Activated naive CD4-positive, alpha-beta T cell treated with anti-CD3 and anti-CD28 coated beads, Interleukin-2, amount 50 U/mL, for 16 hours (primary cell): Measurements from ENCODE around the gene ZEB2.
"Not testable (repeated sequence)": the region's sequence is repeated elsewhere in the genome, so short reads cannot be mapped to it uniquely, and the experiment has no call there.

Experiments used
- DNase-seq: peaks from one replicate; pipeline ENCODE4 v3.0.0-alpha.2; 2020

The ZEB2 gene

DNA sequence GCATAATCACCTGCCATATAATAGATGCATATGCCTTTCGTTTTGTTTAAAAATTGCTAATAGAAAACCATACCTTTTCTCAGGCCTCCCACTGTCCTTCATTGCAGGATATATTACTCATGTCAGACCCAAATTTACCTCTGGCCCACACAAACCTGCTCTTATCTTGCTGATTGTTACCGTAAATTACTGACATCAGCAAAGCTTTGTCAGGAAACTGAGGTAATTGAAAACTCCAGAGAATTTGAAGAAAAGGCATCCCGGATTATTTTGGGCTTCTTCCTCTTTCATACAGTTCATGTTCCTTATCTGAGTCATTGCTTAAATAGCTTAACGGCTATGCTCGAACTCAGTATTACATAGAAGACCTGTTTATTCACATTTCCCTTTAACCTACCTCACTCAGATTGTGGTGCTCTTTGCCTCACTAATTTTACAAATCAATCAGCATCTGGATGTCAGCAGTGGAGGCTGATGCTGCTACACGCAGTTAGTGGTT lies 145.7 kb downstream of the ZEB2 start:
- no peak for DNase-seq

DNA sequence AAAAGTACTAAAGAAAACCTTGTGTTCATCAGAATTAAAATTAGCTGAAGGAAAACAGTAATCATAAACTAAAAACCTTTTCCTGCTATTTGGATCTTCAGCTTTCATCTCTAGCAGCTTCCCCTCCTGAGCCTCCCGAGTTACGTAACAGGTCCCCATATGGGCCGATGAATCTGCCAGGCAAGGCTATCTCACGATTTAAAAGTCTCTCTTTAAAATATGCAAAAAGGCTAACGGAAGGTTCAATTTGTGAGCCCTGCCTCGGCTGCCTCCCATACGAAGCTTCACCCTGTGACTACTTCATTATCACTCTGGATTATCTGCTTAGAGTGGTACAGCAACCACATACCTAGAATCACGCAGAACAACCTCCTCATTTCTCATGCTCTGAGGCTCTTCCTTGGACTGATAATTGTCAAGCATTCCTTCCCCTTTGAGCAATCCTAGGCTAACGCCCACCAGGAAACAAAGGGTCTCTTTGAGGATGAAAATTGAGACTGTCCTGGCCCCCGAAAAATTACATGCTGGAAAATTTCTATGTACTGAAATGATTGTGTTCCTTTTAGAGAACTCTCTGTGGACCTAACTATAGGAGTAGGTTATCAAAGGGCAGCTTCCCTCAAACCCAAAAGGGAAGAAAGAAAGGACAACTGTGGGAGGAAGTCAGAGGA lies 147.4 kb downstream of the ZEB2 start:
- no peak for DNase-seq

DNA sequence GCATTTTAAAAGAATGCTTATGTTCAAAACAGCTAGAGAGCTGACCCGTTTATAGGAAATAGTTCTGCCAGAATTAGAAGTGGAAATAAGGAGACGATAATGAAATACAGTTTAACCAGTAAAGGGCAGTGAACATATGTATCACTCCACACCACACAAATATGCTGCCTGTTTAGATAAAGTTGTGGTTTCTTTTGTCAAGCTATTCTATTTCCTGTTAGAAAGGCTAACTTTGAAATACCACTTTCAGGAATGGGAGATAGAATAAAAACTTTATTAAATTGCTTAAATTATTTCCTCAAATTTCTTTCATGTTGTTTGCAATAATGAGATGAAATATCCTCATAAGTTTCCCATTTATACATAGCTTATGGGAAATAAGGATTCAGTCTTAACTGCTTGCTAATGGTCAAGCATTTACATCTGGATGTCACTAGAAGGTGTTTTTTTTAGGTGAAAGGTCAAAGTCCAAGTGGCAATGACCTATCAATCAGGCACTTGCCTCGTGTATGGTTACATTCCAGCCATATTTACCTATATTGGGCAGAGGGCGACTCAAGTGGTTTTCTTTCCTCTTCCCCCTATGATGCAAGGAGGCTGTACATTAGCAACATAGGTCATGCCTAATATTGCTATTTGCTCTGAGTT lies 148.9 kb downstream of the ZEB2 start:
- no peak for DNase-seq

DNA sequence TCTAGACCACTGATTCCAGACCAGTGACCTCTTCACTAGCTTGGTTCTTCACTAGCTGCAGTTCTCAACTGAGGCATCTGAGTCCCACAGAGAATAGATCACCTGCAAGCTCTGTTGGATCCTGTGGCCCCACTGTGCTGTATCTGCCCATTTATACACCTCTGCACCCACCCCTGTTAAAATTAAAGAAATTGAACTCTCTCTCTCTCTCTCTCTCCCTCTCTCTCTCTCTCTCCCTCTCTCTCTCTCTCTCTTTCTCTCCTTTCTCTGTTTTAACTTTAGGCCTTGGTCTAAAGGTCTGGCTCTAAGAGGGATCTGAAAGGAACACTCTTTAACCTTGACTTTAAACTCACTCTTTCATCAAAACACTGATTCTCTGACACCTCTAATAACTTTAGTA lies 150.5 kb downstream of the ZEB2 start:
- no peak for DNase-seq

DNA sequence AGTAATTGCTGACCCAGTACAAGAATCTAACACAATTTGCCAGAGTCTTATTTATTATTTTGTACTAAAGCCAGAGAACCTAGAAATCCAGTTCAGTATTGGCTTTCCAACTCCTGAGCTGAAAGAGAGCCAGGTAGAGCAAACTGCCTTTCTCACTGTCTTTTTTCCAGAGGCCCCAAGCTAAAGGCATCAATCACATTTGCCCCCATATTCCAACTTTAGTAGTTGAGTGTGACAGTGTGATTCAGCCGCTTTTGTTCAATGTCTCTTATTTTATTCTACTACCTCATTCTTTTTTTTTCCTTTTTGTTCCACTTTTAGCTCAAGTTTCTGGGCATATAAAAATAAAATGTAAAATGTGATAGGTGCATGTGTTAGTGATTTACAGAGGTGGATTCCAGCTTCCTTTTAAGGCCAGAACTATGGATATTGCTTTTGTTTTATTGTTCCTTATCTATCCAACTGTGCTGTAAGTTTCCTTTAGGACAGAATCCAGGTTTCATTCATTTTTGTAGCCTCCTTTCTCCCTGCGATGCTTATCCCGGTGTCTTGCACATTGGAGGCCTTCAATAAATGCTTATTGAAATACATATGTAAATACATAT lies 153.0 kb downstream of the ZEB2 start:
- DNase-seq: no peak

DNA sequence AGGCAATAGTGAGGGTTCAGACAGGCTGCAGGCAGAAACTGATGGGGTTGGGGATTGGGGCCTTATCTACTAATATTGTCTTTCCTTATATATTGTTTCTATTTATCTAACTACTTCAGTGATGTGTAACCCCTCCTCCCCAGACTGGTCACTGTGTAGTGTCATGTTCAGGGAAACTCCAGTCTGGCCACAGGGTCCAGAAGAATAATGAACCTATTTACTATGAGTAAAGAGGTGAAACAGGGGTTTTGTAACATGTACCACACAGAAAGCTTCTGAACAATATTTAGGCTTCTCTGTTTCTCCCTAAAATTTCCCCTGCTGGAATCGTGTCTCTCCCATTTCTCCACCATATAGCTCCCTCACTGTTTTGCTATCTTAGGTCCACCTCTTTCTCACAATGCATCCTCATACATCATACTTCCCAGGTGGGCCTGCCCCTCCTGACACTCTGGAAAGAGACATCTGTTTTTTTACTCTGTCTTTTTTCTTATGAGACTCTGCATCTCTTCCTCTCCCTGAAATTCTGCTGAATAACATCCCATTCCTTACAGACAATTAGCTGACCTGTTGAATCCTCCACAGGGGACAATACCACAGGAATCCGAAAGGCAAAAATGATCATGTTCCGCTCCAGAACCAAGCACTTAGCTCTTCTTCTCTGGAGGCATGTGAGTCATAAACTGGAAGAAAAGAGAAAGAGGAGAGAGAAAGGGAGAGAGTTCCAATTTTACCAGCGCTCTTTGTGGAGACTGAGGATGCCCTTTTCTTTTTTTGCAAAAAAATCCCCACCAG lies 154.8 kb downstream of the ZEB2 start:
- no peak for DNase-seq

DNA sequence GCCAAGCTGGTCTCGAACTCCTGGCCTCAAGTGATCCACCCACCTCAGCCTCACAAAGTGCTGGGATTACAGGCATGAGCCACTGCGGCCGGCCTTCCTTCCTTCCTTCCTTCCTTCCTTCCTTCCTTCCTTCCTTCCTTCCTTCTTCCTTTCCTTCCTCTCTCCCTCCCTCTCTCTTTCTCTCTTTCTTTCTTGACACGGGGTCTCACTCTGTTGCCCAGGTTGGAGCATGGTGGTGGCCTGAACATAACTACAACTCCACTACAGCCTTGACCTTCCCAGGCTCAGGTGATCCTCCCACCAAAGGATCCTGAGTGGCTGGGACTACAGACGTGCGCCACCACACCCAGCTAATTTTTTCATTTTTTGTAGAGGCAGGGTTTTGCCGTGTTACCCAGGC lies 155.7 kb downstream of the ZEB2 start:
- DNase-seq: not testable (repeated sequence)

DNA sequence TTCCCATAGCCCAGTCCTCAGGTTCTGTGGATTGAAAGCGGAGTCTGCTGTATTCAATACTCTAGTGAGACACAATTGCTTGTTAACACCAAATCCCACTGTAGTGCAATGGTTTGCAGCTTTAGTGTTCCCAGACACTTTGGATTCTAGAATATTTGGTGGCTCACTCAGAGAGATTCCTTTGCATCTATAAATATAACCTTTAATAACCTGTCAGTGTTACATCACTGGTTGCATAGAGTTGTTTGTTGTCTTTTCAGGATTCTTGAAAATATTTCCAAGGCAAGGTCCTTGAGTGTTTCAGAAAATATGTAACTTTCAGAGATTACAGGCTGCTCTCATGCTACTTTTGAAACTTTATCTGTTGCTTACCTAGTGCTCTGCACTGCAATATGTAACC lies 157.5 kb downstream of the ZEB2 start:
- DNase-seq: no peak

DNA sequence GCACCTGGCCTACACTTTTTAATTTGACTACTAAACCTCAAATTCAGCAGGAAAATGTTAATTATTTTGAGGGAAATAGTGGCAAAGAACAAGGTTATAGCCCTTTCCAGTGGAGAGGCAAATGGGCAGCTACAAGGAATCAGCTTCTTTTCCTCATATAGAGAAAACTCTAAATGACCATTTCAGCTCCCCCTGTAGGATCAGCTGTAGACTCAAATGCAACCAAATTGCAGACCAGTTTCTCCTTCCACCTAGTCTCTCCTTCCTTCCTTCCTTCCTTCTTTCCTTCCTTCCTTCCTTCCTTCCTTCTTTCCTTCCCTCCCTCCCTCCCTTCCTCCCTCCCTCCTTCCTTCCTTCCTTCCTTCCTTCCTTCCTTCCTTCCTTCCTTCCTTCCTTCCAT lies 158.2 kb downstream of the ZEB2 start:
- no peak for DNase-seq

DNA sequence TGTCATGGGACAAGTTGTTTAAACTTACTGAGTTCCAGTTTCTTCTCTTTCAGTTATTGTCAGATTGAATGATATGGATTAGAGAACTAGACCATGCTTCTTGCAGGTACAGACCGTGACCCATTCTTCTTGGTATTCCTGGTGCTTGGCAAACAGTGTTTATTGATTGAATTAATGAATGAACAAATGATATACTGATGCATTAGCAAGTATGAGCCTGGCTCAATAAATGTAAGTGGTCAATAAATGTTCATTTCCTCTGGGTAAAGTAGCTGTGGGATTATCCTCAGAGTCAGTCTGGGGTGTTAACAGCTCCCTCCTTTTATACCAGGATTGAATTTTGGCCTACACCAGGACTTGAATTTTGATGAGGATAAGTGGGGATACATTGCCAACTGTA lies 160.2 kb downstream of the ZEB2 start:
- DNase-seq: no peak

DNA sequence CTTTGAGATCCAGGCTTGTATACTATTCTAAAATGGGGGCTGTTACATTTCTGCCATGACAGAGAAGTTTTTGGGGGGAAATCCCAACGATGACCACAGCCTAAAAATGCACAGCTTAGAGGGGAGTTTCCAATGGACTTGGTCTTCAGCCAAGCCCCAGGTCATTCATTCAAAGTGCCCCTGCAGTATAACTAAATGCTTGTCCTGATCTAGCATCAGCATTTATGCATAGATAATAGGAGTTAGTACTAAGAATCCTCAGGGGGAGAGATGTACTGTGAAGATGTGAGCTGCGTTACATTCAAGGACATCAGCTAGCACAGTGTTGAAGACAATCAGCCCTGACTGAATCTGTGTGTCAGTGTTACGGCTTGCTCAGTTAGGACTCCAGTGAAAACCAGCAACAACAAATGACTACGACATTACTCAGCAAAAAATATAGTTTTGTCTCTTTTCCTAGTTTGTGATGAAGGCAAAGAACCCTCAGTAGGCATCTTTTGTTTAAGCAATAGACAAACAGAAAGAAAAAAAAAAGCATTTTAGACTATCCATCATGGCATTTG lies 160.9 kb downstream of the ZEB2 start:
- no peak for DNase-seq

DNA sequence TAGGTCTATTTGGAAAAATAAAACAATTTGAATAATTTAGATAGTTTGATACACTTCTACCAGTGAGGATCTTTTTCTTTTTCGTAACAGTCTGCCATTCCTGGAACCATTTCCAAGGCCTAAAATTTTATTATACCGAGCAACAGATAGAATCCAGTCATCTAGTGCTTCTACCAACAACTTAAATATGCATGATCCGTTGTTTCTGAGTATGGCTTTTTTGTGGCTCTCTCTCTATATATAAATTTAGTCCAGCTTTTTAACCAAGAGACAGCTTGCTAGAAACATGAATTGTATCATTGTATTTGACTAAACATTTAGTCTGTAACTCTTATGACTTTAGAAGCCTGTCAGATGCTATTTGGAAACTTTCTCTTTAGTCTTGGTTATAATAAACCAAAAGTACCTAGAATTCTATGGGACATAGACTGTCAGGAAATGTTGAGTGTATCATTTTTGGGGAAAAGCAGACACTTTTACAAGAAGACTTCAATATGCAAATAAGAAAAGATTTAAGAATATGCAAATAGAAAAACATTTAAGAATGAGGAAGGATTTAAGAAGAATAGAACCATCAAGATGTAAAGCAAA lies 161.4 kb downstream of the ZEB2 start:
- DNase-seq: no peak

DNA sequence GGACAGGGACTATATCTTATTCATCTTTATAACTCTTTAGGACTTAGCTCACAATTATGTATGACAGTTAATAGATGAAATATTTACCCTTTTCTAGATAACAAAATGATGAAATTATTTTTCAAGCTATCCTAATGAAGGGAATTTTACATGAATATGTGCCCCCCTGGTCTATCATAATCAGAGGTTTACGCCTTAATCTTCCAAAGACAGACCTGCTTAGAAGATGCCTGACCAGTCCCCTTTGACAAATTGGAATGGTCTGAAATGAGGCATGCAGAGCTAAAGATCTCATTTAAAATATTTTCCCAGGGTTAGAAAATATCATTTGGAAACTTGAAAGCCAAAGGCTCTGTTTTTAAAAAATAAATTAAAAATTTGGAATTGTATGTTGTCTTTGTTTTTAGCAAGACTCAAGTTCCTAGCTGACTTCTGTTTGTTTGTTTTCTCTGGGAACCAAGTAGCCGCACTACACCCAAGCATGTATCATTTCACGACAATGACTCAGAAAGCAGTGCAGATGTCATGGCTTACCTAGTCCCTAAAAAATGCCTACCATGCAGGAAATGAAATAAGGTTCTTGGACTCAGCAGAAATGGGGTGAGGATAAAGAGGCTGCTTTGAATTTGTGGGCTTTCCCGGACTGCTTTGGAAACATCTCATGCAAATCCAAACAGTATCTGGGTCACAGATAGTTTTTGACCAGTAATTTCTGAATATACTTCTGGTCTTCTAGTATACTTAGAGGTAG lies 162.1 kb downstream of the ZEB2 start:
- DNase-seq: no peak

DNA sequence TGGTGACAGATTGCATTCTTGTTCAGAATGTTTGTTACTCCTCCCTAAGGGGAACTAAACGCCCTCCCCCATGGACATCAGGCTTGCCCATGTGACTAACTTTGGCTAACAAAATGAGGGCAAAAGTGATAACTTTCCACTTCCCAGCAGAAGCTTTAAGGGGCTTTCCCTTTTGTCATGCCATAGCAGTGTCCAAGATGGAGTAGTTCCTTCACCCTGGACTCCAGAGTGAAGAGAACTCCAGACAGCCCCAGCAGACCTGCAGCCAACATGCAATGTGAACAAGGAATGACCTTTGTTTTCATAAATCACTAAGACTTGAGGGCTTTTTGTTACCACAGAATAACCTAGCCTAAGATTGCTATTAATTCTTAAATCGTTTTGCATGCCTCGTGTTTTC lies 163.5 kb downstream of the ZEB2 start:
- no peak for DNase-seq

DNA sequence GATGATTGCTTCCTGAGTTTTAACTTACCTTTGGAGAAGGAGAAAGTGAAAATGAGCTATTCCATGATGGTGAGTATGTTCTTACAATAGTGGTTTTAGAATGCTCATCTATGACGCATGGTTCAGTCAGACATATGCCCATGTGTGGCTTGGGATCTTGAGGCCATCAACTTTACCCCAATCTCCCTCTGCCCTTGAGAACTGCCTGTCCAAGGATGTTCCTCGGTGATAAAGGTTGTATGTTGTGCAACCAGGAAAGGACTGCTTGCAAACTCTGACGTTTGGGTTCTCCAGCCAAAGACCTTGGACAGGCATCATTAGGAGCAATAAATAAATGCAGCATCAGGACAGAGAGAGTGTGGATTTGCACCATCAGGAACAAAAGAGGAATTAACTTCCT lies 165.0 kb downstream of the ZEB2 start:
- DNase-seq: no peak

DNA sequence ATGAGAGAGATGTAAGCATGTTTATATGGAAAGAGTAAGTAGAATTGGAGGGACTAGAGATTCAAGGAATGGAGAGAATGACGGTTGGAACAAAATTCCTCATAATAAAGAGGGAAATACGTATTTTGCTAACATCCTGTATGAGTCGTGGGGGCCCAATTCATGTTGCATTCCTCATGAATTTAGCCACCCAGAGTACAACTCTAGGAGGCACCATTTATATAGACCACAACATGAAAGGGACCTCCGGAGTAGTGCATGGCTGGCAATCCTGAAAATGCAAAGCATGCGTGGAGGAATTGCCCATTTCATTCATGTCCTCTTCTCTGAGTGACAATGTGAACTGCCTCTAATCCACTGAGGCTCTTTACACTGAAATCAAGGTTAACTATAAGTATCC lies 168.2 kb downstream of the ZEB2 start:
- DNase-seq: no peak

DNA sequence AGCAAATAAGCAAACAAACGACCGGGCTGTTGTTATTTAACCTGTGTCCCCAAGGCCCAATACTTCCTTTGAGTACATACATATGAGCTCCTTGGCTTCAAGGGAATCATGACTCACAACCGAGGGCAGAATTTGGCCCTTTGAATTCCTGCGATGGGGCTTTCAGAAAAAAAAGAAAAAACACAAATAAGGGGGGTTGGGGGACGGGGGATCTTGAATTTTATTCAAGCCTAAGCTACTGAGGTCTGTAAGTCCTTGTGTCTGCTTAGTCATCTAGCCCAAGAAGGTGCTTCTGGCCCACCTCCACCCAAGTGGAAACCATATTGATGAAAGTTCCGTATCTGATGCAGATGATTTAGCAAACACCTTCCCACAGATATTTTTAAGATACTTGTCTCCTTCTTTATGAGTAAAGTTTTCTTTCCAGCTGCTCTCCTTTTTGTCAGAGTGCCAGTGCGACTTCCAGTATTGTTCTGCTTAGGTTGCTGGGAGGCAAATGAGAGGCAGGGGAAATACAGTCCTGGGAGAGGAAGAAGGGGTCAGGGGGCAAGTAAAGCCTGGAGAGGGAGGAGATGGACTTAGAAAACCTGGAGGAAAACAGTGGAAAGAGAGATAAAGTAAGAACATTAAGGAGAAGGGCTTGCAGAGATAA lies 169.6 kb downstream of the ZEB2 start:
- DNase-seq: no peak

DNA sequence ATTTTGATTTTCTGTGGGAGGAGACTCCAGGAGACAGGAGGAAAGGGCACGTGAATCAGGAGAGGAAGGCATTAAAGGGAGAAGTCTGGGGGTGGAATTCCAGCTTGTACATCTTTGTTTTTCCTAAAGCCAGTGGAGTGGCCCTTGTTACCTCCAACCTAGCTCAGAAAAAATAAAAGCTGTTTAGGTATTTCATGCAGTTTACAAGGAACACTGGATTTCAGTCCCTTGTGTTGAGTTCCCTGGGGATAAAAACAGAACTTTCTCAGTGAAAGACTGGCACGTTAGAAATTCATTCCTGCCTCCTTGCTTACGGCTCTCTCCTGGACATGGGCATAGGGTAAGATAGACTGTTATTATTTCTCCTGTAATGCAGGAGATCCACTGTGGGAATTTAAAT lies 170.2 kb downstream of the ZEB2 start:
- DNase-seq: no peak

DNA sequence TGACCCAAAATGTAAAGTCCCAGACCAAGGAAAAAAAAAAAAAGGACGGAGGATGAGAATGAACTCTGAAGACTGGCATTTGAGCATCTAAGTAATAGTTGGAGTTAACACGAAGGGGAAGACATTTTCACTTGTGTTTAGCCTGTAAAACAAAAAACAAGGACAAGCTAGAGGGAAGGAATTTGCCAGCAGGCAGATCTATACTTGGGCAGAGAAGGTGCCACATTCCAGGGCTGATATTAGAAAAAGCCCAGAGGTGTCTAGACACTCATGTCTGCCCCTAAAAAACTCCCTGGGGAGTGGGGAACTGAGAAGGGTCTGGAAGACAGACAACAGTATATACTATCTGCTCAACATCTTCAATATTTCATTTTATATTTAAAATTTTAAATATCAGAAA lies 171.1 kb downstream of the ZEB2 start:
- no peak for DNase-seq

DNA sequence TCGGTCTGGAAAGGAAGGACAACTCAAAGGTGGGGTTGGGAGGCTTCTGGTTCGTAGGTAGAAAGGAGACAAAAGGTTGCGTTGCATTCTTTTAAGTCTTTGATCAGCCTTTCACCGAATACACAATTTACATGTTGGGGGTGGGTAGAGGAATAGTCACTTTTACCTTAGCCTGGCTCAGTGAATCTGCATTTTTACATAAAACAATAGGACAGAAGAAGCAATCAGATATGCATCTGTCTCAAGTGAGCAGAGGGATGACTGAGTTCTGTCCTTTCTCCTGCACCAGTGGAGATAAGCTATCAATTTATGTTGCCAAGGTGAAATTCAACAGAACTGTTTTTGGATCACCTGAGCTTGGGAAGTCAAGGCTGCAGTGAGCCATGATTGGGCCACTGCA lies 173.7 kb downstream of the ZEB2 start:
- DNase-seq: no peak

DNA sequence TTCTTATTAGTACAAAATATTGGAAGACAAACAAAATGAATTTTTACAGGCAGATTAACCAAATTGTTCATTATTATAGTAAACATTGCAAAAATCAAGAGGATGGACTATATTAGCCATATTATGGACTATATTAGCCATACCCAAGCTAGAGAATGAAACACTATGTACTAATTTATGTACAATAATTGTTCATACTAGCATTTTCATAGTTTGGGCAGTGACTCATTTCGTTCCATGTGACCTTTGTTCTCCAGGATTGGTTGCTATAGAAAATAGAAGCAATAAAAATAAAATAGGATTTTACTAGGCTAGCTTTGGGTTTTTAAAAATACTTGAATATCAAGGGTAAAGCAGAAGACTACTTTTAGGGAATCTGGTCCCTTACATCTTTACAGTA lies 176.8 kb downstream of the ZEB2 start:
- no peak for DNase-seq

DNA sequence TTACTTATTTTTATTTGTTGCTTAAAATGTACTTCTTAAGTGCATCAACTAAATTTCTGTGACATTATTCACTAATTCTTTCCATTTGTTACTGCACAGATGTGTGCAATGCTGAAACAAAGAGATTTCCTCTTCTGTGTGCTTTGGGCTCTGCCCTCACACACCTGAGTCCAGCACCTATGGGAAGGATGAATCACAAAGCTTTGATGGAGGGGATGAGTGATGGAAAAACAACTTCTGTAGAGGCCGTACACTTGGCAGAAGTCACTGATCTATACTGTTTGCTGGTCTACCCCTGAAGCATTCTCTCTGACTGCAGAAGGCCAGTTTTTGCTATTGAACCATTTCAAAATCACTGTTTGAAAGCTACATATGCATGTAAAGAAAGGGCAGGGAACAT lies 178.4 kb downstream of the ZEB2 start:
- DNase-seq: no peak
